ENCODE results near the gene YIF1A. TPM values are rescaled to one million over a fixed set of nuclear protein-coding genes. Genes with fewer than 3 reads are reported as not detected.

The YIF1A gene
- total and polyA plus RNA-seq, 10 donors, result 34.7 to 60.1 (median 47.9) TPM

DNA sequence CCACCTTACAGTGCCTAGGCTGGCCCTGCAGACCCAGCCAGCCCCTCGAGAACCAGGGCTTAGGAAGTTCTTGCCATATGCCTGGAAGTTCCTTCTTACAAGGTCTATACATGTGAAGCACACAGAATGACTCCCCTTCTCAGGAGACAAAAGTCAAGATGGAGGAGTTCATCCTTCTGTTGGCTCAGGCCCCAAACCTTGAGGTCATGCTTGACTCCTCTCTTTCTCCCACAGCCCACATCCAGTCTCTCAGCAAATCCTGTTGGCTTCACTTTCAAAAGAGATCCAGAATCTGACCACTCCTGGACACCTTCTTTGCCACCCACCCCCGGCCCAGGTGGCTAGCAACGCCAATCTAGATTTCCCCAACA is 29.6 kb upstream of the YIF1A start:
- Histone ChIP-seq H3K36me3 (no peaks in the 10 kb centered on the region), H3K27me3 (replicated peaks in 1 of 7) (peaks cover 0 to 26% (median 0%) of the 10 kb centered on the region in 7 donors), H3K27ac (peak overlapping the region; percentile 60 to 91 (median 80)), H3K4me3 (no peak overlapping the region), H3K4me1 (peaks cover 13 to 60% (median 36%) of the 10 kb centered on the region in 6 donors), H3K9me3 (no peaks in the 10 kb centered on the region)
- intact Hi-C loops (cut with DNase I; ENCODE audit: low total_unique reads), result no loop called here
- DNase-seq, result no peak
- WGBS, 5 donors, result 56 to 73% (median 60%) methylated on average over 3 of the region's 3 CpGs
- TF ChIP-seq, protein P1, sequence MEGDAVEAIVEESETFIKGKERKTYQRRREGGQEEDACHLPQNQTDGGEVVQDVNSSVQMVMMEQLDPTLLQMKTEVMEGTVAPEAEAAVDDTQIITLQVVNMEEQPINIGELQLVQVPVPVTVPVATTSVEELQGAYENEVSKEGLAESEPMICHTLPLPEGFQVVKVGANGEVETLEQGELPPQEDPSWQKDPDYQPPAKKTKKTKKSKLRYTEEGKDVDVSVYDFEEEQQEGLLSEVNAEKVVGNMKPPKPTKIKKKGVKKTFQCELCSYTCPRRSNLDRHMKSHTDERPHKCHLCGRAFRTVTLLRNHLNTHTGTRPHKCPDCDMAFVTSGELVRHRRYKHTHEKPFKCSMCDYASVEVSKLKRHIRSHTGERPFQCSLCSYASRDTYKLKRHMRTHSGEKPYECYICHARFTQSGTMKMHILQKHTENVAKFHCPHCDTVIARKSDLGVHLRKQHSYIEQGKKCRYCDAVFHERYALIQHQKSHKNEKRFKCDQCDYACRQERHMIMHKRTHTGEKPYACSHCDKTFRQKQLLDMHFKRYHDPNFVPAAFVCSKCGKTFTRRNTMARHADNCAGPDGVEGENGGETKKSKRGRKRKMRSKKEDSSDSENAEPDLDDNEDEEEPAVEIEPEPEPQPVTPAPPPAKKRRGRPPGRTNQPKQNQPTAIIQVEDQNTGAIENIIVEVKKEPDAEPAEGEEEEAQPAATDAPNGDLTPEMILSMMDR (IDR thresholded peaks at IDR 0.05 in 8 of 11, conservative IDR thresholded peaks at IDR 0.05 in 3 of 11), result no peak
- TF ChIP-seq POLR2AphosphoS5 (IDR thresholded peaks at IDR 0.05) (no peak), POLR2A (IDR thresholded peaks at IDR 0.05) (no peak)

DNA sequence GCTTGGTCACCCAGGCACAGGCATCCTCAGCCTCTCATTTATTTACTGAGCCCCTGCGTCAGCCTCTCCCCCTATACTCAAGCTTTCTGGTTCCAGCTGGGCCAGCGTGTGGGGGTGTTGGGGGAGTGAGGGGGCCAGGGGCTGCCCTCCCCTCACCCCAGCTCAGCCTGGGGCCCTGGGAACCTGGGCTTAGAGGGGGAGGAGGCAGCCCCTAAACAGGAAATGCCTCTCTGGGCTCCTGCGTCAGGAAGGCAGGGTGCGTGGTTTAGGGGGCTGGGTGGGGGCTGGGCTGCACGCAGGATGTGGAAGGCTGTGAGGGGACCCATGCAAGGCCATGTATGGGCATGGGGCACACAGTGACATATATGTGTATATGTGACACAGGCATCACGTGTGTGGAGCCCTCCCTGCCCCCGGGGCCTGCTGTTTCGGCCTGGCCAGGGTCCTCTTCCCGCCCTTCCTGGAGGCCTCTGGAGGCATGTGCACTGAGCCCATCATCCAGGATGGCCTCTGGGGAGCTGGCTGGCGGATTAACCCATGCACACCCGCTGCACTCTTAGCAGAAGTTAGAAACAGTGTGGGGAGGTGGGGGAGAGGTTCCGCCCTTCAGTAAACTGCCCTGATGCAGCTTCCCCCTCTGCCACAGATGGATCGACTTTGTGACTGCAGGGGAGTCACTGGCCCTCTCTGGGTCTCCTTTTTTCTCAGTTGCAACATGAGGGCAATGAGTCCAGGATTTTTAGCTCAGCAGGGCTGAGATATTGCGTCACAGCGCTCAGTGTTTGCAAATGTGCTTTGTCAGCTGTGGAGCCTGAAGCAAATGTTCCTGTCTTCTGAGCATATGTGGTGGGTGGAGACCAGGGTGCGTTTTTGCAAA is 29.0 kb upstream of the YIF1A start:
- H3K36me3 ChIP-seq, result no peaks in the 10 kb centered on the region
- H3K27me3 ChIP-seq (replicated peaks in 1 of 7), result peaks cover 0 to 26% (median 0%) of the 10 kb centered on the region in 7 donors
- TF ChIP-seq, protein P1 (IDR thresholded peaks at IDR 0.05 in 8 of 11, conservative IDR thresholded peaks at IDR 0.05 in 3 of 11), result no peak
- TF ChIP-seq POLR2A (IDR thresholded peaks at IDR 0.05), result no peak
- peak; percentile 42 to 73 (median 61) for TF ChIP-seq POLR2AphosphoS5 (IDR thresholded peaks at IDR 0.05)
- H3K4me1 ChIP-seq, result peaks cover 18 to 66% (median 42%) of the 10 kb centered on the region in 6 donors
- WGBS, 5 donors, result 14 to 19% (median 16%) methylated on average over 12 to 16 of the region's 16 CpGs
- intact Hi-C loops (cut with DNase I; ENCODE audit: low total_unique reads), result no loop called here
- peak overlapping the region; percentile 60 to 91 (median 80) for H3K27ac ChIP-seq
- H3K9me3 ChIP-seq, result no peaks in the 10 kb centered on the region
- peak; percentile 90 for DNase-seq
- peak overlapping the region in 3 of 8 donors; percentile 28 to 54 (median 41) for H3K4me3 ChIP-seq

DNA sequence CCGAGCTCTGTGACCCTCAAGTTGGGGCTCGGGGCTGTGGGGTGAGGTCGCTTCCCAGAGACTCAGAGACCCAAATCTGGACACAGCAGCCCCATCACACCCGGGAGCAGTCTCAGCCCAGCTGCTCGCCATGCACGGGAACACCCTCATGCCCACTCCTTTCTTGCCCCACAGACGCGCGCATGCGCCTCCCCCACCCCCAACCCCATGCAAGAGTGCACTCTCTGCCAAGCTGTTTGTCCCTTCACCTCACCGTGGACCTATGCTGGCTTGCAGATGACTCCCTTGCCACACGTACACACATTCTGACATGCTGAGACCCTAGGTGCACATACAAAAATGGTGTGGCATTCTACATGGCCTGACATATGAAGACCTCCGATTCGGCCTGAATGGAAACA is 28.4 kb upstream of the YIF1A start:
- peak overlapping the region in 4 of 8 donors; percentile 28 to 54 (median 35) for H3K4me3 ChIP-seq
- DNase-seq, result peak; percentile 87
- intact Hi-C loops (cut with DNase I; ENCODE audit: low total_unique reads), result no loop called here
- no peak for TF ChIP-seq POLR2AphosphoS5 (IDR thresholded peaks at IDR 0.05)
- TF ChIP-seq, protein P1 (IDR thresholded peaks at IDR 0.05 in 8 of 11, conservative IDR thresholded peaks at IDR 0.05 in 3 of 11), result no peak
- no peak for TF ChIP-seq POLR2A (IDR thresholded peaks at IDR 0.05)
- no peaks in the 10 kb centered on the region for H3K36me3 ChIP-seq
- H3K9me3 ChIP-seq, result no peaks in the 10 kb centered on the region
- H3K27me3 ChIP-seq (replicated peaks in 1 of 7), result peaks cover 0 to 26% (median 0%) of the 10 kb centered on the region in 7 donors
- 4 to 15% (median 8%) methylated on average over 14 of the region's 14 CpGs for WGBS, 5 donors
- H3K27ac ChIP-seq, result peak overlapping the region; percentile 60 to 91 (median 80)
- H3K4me1 ChIP-seq, result peaks cover 19 to 71% (median 46%) of the 10 kb centered on the region in 6 donors

DNA sequence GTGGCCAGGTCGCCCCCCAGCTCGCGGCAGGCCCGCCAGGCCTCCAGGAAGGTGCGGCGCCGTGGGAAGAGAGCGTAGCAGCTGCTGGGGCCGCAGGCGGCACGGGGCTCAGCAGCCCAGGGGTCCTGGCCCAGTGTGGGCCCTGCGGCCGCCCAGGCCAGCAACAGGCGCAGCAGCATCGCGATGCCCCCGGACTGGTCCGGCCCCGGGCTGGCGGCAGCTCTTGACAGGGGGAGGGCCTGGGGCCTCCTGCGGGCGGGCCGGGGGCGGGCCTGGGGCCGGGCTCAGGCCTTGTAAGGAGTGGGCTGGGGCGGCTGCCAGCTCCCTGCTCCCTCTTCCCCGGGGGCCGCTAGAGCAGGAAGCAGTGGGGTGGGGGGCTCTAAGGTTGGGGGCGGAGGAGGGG is 27.9 kb upstream of the YIF1A start, which contains the start of gene CD248:
Gene CD248, minus strand, starts transcription at position 196 of the 403 bp plus-strand sequence. Its CDS starts 17 bp downstream, at position 179.
- DNase-seq, result peak; percentile 84
- Histone ChIP-seq H3K27me3 (replicated peaks in 1 of 7) (peaks cover 0 to 26% (median 0%) of the 10 kb centered on the region in 7 donors), H3K4me1 (peaks cover 19 to 76% (median 49%) of the 10 kb centered on the region in 6 donors), H3K9me3 (no peaks in the 10 kb centered on the region), H3K36me3 (no peaks in the 10 kb centered on the region), H3K4me3 (peak within 1 kb of the TSS in 7 of 8 donors; percentile 10 to 54 (median 28)), H3K27ac (peak within 1 kb of the TSS; percentile 60 to 91 (median 80))
- intact Hi-C loops (cut with DNase I; ENCODE audit: low total_unique reads), result no loop called here
- TF ChIP-seq POLR2AphosphoS5 (IDR thresholded peaks at IDR 0.05) (peak in 2 of 3 donors; percentile 50 to 55), POLR2A (IDR thresholded peaks at IDR 0.05) (no peak)
- WGBS, 5 donors, result 0 to 39% (median 20%) methylated on average over 4 to 29 of the region's 29 CpGs
